Stimulated activated CD8-positive, alpha-beta memory T cell treated with anti-CD3 and anti-CD28 coated beads, Interleukin-7, amount 100 ng/mL, for 48 hours (primary cell): ENCODE data around the gene IGSF23.
"Not testable (repeated sequence)": the region's sequence is repeated elsewhere in the genome, so short reads cannot be mapped to it uniquely, and the experiment has no call there.

Experiments used
- DNase-seq, 2 donors: peaks; one replicate each; pipeline ENCODE4 v3.0.0-alpha.2; 2020; ENCODE audit warnings: low read depth in 1 of 2; ENCODE audit errors: extremely low read depth in 1 of 2

The IGSF23 gene

GRCh38 chr19:44609219-44609618 is 4.1 kb upstream of the IGSF23 start:
- DNase-seq: no peak

DNA sequence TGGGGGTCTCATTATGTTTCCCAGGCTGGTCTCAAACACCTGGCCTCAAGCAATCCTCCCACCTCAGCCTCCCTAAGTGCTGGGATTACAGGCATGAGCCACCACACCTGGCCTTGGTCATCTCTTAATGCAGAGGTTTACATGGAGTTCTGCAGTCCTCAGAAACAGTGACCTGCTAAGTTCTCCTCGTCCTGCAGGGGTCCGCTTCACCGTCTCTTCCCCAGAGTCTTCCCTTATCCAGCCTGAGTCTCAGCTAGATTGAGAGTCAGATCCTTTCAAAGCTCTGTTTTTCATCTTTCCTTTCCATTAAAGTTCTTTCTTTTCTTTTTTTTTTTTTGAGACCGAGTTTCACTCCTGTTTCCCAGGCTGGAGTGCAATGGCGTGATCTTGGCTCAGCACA is 2.9 kb upstream of the IGSF23 start:
- not testable (repeated sequence) for DNase-seq

DNA sequence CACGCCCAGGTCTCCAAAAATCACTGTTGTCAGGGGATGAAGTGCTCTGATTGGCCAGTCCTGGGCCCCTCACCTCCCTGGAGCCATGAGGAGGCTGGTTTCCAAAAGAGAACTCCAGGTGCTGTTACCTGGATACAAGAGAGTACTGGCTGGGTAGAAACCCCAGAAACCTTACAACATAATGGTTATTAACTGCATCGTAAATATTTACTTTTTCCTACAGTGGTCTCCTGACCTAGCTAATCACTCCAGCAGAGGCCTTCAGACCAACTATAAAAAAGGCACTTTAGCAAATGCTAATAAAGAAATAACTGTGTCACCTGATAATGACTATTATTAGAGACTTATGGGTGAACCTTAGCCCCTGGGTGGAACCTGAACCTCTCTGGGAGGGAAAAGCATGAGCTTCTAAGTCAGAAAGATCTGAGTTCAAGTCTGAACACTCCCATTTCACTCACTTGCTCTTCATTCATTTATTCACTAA is 1.5 kb upstream of the IGSF23 start:
- DNase-seq: no peak

GRCh38 chr19:44614313-44614712 is 950 bp downstream of the IGSF23 start:
- DNase-seq: no peak

DNA sequence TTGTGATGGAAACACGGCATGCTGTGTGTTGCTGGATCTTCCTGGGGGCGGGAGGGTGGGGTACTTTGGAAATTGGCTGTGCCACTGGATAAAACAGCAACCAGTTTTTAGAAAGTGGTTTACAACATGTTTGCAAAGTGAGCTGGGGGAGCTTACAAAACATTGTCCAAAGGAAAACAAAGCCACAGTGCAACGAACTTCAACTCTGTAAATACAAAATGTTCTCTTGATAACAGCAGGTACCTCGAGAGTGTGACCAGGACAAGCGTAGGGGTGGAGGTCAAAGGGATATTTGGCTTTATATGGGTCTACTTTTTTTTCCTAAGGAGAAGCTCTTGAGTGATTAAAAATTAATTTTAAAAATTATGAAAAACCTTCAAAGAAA is 2.5 kb downstream of the IGSF23 start:
- DNase-seq: no peak

DNA sequence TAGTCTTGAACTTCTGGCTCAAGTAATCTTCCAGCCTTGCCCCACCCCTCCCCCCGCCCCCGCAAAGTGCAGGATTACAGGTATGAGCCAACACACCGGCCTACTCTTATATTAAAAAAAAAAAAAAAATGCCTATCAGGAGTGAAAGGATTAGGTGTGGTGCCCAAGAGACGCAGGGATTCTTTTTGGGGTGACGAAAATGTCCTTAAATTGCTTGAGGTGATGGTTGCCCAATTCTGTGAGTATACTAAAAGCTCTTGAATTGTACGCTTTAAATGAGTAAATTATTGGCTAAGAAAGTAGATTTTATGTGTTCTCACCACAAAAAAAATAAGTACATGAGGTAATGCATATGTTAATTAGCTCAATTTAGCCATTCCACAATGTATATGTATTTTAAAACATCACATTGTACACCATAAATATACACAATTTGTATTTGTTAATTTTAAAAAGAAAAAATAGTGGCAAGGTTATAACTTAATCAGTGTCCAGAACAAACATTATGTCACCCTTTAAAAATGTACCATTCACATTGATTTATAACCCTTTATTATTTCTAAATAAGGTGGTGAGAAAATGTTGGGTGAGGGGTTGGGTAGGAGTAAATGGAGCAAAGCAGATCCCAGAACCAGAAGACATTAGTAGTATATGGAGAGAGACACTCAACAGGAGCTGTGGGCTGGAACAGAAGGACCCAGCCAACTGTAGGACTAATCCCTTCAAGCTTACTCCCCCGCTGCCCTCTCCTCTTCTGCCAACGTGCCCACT is 3.9 kb downstream of the IGSF23 start:
- DNase-seq: no peak

DNA sequence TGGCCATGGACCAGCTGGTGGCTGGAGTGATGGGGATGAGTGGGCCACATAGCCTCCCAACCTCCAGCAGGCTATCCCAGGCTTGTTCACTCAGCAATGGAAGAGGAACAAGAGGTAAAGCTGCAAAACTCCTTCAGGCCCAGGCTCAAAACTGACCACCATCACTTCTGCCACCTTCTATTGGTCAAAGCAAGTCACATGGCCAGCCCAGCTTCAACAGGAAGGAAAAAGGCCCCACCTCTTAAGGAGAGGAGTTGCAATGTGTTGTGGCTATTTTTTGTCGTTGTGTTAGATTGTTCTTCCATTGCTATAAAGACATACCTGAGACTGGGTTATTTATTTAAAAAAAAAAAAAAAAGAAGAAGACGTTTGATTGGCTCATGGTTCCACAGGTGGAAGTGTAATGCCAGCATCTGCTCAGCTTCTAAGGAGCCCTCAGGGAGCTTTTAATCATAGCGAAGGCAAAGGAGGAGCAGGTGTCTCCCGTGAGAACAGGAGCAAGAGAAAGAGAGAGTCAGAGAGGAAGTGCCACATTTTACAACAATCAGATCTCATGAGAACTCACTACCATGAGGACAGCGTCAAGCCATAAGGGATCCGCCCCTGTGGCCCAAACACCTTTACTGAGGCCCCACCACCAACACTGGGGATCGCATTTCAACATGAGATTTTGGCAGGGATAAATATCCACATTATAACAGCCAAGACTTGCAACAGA is 5.4 kb downstream of the IGSF23 start:
- DNase-seq: no peak

DNA sequence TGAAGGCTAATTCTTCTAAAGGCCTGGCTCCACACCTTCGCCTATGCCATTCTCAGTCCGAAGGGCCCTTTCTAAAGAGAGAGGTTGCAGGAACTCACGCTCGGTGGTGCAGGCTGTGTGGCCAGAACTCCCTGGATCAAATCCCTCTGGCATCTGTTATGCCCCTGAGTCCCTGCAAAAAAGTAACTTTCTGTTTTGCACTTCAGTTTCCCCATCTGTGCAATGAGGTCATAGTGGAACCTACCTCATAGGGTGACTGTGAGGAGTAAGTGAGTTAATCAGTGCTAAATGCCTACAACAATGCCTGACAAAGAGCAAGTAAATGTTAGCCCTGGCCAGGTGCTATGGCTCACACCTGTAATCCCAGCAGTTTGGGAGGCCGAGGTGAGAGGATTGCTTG is 7.3 kb downstream of the IGSF23 start:
- DNase-seq: no peak

- no peak for DNase-seq
Measured at GRCh38 chr19:44621367-44621766, 8.0 kb downstream of the IGSF23 start.

GRCh38 chr19:44623080-44623479 is 9.7 kb downstream of the IGSF23 start:
- no peak for DNase-seq

GRCh38 chr19:44623626-44624025 is 10.3 kb downstream of the IGSF23 start:
- DNase-seq: no peak

GRCh38 chr19:44624840-44625354 is 11.5 kb downstream of the IGSF23 start:
- DNase-seq: no peak

GRCh38 chr19:44625637-44626036 is 12.3 kb downstream of the IGSF23 start:
- not testable (repeated sequence) for DNase-seq

DNA sequence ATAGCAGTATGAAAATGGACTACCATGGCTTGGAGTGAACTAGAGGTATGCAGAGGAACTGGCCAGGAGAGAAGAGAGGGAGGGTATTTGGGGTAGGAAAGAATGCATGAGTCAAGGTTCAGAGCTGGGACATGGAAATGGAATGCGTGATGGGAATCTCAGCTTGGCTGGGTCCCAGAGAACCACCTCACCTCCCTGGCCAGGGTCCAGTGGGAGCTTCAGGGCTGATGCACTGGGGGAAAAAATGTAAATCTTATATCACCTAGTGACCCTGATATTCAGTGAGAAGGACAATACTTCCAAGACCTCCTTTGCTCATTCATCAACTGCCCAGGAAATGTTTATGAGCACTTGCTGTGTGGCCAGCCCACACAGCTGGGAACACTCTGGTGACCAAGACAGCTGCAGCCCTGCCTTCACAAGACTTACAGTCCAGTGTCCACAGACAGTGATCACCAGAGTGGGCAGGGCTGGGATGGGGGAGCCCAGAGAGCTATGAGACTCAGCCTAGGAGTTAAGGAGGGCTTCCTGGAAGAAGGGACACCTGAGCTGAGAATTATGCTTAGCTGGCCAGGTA is 12.8 kb downstream of the IGSF23 start:
- no peak for DNase-seq

DNA sequence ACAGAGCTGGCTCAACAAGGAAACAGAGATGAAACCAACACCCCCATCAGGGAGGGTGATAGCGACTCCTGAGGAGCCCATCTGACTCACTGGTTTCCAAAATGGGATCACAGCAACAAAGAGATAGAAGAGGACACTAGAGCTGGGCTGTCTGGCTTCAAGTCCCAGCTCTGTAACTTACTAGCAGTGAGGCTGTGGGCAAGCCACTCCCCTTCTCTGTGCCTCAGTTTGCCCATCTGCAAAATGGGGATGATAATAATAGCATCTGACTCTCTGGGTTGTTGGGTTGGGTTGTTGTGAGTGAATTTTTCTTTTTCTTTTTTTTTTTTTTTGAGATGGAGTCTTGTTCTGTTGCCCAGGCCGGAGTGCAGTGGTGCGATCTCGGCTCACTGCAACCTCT is 14.3 kb downstream of the IGSF23 start:
- DNase-seq: no peak

DNA sequence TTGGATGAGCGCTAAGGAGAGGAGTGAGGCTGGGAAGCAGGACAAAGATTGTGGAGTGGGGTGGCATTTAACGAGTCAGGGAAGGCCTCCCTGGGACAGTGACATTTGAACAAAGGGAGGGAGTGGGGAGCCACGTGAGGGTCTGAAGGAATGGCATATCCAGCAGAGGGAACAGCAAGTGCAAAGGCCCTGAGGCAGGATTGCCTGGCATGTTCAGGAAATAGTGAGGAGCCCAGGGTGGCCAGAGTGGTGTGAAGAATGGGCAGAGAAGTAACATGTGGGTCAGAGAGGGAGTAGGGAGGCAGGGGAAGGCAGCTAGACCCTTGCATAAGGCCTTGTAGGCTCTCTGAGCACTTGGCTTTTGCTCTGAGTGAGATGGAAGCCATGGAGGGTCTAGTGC is 15.4 kb downstream of the IGSF23 start:
- no peak for DNase-seq

DNA sequence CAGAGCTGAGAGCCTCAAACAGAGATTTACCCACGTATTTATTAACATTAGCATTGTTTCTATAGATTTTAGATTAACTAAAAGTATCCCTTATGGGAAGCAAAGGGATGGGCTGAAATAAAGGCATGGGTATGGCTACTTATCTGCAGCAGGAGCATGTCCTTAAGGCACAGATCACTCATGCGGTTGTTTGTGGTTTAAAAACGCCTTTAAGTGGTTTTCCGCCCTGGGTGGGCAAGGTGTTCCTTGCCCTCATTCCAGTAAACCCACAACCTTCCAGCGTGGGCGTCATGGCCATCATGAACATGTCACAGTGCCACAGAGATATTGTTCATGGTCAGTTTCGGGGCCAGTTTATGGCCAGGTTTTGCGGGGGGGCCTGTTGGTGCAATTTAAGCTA is 18.2 kb downstream of the IGSF23 start:
- not testable (repeated sequence) for DNase-seq

DNA sequence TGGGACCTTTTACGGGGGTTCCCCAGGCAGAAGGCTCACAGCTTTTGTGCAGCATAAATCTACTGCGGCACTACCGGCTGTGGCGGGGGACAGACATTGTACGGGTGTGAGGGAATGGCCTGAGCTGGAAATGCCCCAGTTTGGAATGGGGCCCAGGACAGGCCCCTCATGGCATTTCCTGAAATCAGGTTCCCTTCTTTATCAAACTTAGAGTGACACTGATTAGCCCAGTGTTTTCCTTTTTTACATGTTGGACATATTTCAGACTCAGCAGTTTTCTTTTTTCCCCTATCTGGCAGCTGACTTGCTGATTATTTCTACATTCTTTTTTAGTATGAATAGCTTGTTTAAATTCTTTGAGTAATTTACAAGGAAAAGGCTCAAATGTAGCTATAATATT is 20.7 kb downstream of the IGSF23 start:
- not testable (repeated sequence) for DNase-seq

DNA sequence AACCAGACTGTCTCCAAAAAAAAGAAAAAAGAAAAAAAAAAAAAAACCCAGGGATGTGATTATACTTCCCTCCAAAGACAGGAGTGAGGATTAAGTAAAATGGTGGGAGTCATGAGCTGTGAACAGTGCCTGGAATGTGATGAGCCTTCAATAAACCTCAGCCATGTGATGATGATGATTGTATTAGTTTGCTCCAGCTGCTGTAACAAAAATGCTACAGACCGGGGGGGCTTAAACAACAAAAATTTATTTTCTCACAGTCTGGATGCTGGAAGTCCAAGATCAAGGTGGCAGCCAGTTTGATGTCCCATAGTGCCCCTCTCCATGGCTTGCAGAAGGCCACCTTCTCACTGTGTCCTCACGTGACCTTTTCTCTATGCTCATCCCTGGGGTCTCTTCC is 21.4 kb downstream of the IGSF23 start:
- no peak for DNase-seq

DNA sequence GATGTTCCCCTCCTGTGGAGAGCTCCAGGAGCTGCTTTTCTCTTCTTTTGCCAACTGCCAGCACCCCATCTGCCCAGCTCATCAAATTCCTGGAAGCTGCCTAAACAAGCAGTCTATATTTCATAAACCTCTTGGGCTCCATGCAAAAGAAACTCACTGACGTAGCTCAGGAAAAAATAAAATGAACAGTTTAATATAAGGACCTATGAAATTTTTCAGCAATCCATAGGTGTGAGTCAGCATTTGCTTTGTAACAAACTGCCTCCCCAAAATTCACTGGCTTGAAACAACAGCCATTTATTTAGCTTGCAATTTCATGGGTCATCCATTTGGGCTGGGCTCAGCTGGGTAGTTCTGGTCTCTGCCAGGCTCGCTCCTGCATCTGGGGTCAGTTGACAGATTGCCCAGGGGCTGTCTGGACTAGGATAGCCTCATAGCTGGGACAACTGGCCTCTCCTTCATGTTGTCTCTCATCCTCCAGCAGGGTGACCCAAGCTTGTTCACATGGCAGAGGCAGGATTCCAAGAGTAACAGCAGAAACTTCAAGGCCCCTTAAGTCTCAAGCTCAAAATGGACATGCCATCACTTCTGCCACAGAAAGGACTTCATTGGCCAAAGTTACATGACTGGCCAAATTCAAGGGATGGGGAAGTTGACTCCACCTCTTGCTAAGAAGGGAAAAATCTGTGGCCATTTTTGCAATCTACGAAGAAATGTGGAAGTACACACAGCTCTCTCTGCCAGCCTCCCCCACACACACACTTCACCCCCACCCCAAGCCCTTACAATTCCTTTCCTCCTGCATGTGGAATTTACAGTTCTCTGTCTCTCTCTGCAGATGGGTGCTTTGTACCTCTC is 22.4 kb downstream of the IGSF23 start:
- DNase-seq: no peak
